HUDEP-2 (cell line): ENCODE results near the gene NCS1.
A peak's percentile ranks its signal among the peaks of the same experiment; 100 is the strongest.

ENCODE experiments used
- DNase-seq, 76 experiments: peaks; one replicate each; lab custom pipeline; 2025; ENCODE audit not compliant: unreplicated experiment in 76 of 76; lab: John Stamatoyannopoulos, UW

NCS1 gene

DNA sequence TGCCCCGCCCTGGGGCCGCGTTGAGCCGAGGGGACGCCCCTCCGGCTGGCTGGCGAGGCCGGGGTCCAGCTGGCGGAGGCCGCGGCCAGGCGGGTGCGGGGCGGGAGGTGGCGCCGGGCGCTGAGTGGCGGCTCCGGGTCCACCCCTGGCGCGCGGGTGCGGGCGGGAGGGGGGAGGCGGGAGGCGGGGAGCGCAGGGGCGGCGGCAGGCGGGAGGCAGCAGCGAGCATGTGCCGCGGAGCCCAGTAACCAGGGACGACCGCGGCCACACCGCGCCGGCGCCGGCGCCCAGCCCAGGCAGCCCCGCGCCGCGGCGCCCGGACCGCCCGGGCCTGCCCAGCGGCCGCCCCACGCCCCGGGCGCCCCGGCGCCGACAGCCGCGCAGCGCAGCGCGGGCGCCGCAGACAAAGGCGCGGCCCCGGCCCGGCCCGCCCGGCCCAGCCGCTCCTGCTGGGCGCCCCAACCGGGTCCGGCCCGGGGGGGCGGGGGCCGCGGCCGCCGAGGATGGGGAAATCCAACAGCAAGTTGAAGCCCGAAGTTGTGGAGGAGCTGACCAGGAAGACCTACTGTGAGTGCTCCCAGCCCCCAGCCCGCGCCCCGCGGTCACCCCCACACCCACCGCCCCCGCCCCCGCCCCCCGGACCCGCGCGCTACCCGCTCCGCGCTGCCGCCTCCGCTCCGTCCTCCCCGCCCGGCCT lies at the start of gene NCS1:
Gene NCS1 (plus strand): TSS at position 244 of the 697 bp plus-strand sequence. CDS start 260 bp downstream, at position 504.
- peak in 61 of 76 experiments; percentile 3 to 85 (median 61) for DNase-seq

DNA sequence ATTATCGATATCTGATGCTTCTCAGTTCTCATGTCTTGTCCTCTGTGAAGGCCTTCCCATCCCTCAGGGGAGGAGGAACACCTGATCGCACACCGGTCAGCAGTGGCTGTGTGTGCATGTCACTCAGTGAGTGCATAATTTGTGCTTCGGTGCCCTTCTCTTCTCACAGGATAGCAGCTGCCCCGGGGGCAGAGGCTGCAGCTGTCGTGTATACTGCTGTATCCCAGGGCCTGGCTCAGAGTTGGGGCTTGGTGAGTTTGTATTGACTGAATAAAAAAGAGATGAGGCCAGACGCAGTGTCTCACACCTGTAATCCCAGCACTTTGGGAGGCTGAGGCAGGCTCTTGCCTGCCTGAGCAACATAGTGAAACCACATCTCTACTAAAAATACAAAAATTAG lies 49.7 kb upstream of the NCS1 start:
- DNase-seq, result no peak

DNA sequence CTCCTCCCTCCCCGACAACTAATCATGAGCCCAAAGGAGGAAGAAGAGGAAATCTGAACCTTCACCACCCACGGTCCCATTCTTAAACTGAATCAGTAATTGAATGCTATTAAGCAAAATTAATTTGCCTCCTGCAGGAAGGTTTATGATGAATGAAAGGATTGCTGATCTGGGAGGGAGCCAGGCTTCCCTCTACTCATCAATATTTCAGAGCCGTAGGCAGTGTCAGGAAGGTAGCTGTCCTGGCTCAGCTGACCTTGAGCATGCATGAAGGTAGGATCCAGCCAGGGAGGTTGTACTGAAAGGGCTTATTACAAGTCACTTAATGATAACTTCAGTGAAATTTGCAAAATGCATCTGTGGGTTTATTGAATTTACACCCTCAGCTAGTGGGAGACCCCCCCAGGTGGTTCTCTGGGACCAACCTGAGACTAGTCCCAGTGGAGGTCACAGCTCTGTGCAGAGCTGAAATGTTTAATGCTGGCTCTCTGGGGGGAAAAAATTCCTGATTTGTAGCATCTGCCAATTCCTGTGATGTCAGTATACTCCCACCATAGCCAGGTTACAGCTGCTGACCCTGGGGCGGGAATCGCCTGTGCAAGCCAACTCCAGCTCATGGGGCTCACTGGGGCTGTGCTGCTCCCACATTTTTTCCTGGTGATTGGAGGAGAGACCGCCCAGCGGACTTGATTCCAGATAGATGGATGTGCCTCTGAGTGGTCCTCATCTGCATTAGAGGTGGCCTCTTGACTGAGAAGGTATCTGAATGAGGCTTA lies 47.9 kb upstream of the NCS1 start:
- no peak for DNase-seq

DNA sequence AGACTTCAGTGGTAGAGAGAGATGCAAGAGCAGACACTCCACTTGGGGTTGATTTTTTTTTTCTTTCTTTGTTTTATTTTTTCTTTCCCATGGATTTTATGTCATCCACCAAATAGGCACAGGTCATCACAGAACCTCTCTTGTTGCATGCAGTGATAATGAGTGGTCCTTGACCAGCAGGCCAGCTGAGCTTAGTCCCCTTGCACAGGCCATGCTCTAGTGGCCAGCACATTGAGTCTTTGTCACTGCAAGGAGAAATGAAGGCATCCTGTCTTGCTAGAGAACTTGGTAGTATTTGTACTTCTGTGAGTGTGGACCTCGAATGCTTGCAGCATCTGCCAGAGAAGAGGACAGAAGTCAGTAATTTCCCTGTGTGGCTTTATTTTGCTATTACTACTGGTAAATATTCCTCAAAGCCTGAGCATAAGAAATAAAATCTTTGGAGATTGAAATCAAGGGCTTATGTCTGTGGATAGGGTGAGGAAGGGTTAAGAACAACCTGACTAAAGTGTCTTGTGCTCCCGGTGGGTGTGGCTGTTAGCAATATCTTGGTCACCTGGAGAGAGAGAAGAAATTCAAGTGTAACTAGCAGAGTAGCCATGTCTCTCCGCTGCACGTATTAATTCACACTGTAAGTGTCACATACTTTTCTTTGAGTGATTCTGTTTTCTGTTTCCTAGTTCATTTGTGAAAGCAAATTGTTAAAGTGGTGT lies 45.3 kb upstream of the NCS1 start:
- no peak for DNase-seq

DNA sequence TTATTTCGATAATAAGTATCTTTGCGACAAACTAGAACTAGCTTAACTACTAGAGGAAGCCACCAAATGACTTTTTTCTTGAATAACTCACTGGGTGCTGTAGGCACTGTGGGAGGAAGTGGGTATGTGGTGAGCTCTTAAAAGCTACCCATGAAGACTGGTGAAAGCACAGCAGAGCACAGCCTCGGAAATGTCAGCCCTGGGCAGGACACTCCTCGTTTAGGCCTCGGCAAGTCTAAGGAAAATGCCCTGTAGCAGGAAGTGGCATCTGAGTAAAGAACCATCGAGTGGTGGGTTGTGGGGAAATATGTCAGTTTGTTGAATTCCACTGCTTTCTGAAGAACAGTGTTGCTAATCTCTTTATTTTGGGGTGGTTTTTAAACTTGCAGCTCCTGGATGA lies 44.0 kb upstream of the NCS1 start:
- no peak for DNase-seq

DNA sequence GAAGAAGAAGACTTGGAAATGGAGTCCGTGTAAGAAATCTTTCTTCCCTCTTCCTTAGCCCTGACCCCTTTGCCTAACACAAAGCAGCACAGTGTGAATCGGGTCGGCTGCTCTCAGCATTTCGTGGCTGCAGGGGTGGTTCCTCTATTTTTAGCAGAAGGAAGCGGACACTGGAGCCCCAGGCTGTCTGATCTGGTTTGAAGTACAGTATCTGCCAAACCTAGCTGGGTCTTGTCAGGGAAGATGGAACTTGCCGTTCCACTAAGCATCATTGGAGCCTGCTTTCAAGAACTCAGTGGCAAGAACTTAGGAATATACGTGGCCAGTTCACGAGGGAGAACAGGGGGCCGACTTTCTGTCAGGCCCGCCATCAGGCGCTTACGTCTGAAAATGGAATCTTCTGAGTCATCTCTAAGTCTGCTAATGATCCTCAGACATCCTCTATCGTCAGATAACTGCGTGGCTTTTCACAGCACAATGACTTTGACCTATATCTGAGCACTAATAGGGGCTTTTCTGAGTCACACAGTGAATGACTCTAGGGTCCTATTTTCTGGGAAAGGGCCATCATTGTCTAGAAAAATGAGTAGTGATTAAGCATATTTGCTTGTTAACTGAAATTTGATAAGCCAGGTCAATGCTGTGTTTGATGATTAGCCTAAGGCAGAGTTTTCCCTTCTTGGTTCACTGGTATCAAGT lies 43.3 kb upstream of the NCS1 start:
- DNase-seq, result peak in 32 of 76 experiments; percentile 10 to 79 (median 38)

DNA sequence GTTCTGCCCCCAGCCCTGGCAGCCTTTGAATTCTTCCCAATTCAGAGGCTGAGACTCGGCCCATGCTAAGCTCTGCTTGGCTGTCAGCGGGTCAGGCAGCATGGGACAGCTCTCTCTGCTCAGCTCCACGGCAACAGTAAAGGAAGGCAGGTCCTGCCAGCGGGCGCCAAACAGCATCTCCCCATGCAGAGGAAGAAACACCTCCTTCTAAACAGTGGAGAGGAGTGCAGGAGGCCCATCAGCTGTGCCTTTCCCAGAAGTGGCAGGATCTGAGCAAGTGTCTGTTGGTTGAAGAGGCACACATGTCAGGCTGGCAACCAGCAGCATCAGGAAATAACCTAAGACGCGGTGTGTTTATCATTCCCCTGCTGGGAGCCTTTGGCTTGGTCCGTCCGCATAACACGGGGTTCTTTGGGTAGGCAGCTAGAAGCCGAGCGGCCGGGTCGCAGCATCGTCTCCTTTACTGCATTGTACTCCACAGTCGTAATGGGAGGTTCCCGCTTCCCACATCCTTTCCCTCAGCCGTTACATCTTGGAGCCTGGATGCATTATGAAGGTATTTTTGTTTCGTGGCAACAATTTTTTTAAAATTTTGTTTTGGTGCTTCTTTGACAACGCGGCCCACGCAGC lies 42.7 kb upstream of the NCS1 start:
- peak in 5 of 76 experiments; percentile 11 to 39 (median 31) for DNase-seq

DNA sequence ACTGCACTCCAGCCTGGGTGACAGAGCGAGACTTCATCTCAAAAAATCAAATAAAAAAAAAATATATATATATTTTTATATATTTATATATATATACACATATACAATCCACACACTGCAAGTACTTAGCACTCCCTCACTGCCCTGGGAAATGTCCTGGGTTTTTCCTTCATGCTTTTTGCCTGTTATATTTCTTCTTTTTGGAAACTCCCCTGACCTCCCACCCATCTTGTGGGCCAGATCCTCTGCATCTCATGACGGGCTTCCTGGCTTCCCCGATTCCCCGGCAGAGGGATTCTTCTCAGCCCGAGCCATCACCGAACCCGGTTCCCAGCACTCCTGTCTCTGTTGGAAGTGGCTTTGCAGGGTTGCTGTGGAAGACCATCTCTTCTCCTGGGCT lies 39.5 kb upstream of the NCS1 start:
- no peak for DNase-seq

DNA sequence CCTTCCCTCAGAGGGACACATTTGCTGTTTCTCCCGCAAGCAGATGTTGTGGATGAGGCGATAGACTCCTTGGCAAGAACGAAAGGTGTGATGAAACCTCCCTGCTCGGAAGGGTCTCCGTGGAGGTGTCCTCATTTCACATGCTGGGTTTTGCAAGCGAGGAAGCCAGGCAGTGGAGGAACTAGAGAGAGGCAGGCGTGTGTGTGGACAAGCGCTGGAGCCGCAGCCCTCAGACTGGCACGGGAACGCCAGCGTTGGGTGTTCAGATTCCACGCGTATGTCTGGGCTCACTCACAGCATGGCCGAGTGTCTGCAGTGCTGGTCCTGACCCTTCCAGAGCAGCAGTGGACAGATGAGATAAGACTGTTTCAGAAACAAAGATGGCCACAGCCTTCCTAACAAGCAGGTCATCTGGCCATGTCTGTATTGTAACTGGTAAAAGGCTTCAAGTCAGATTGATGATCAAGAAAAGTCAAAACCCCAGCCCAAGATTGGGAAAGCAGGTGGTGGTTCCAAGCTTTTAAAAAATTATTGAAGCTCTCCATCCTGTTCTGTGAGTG lies 35.0 kb upstream of the NCS1 start:
- no peak for DNase-seq

DNA sequence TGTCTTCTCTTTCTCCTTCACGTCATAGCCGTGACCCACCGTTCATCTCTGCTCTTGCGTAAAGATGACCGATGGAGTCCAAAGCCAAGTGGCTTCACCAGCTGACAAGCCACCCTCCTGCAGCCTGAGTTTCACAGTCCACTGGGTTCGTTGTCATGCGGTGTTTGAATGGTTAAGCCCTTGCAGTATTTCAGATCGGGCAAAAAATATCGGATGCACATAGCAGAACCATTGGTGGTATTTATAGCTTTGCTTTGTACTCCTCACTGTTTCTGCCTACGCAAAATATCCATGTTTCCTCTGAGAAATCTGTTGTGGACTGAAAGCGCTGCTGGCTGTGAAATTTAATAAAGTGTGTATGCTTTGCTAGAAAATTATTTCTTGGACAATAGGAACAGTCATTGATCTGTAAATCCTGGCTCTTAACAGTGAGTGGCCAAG lies 34.5 kb upstream of the NCS1 start:
- no peak for DNase-seq

DNA sequence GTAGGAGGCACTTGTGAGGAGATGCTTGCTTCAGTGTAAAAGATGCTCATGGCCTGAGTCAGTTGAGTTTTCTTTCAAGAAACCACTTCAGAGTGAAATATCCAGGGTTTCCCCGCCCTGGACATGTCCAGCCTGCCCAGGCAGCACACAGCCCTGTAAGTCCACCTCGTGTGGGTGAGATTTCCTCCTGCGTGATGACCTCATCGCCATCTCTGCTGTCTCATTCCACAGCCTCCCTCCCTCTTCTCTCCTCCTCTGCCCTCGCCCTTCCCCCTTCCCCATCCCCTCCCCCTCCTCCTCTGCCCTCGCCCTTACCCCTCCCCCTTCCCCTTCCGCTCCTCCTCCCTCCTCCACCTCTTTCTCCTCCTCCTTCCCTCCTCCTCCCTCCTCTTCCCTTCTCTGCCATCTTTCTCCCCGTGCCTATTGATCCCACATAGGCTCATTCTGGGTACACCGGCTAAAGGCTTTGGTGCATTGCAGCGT lies 34.0 kb upstream of the NCS1 start:
- peak in 14 of 76 experiments; percentile 10 to 31 (median 16) for DNase-seq

DNA sequence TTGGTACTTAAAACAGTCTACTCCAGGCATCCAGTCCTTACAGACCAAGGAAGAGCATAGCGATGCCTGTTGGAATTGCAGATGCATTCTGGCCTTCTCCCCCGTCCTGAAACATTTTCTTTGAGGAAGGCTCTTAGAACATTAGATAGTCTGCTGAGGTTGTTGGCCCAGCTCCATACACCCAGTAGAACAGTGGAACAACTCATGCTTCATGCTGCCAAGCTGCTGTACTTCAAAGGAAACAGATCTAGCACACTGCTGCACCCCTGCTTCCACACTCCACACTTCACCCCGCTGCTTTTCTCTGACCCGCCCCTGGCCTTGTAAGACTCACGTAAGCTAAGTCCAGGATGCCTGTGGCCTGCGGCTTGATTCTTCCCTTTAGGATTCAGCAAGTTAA lies 33.4 kb upstream of the NCS1 start:
- DNase-seq, result peak in 25 of 76 experiments; percentile 5 to 48 (median 26)

DNA sequence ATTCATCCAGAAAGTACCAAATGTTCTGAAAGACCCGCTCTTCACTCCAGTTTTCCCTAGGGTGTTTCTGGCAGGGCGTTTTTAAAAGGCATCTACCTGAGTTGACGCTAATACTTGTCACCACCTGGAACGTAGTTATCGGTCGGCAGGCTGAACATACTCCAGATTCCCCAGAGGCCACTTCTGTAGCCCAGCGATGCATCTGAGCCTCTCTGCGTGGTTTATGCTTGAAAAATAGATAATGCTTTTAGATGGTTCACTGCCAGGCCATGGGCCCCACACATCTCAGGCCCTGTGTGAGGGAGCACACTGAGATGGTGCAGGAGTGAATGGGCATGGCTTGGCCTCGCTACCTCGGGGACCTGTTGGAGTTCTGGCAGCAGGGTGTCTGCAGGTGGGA lies 33.0 kb upstream of the NCS1 start:
- DNase-seq, result no peak

DNA sequence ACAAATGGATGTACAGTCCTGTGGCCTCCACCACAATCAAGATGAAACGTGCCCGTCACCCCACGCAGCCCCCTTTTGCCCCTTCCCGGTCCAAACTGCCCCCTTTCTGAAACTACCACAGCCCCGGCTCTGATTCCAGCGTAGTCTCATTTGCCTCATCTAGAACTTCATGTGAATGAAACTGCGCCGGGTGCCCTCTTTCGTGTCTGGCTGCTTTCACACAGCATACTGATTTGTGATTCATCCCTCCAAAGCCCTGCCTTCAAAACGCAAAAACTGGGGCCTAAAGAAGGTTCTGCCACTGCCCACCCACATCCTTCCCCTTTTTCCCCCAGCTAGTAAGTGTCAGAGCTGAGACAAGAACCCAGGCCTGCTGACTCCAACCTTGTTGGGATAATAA lies 31.5 kb upstream of the NCS1 start:
- DNase-seq, result no peak

DNA sequence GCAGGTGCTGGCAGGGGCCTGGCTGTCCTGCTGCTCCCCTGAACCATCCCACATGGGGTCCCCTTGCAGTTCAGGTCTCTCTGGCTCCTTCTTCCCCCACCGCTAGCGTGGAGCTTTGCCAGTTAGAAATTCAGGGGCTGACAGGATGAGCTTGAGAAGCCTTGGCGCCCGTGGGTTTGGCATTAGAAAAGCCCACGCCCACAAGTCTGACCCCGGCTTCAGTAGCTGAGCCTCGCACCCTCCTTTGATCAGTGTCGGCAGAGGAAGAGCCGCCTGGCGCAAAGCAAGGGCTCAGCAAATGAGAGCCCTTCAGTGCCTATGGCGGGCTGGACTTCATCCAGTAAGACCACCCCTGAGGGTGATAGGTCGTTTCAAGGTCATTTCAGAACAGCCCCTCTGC lies 30.1 kb upstream of the NCS1 start:
- no peak for DNase-seq

DNA sequence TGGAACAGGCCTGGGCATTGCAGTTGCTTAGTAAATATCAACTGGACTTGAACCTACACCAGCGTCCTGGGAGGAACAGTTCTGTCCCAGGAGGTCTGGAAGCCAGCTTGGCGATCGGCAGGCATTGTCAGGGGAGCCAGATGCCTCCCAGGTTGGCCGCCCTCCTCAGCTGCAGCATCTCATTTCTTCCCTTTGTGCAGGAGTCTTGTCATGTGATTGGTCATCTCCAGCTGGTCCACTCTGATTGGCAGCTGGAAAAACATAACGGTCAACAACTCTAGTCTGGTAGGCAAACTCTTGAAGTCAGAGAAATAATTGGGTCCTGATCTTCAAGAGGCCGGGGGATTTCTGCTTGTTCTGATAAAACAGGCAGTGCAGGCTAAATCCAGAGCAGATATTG lies 29.6 kb upstream of the NCS1 start:
- no peak for DNase-seq

DNA sequence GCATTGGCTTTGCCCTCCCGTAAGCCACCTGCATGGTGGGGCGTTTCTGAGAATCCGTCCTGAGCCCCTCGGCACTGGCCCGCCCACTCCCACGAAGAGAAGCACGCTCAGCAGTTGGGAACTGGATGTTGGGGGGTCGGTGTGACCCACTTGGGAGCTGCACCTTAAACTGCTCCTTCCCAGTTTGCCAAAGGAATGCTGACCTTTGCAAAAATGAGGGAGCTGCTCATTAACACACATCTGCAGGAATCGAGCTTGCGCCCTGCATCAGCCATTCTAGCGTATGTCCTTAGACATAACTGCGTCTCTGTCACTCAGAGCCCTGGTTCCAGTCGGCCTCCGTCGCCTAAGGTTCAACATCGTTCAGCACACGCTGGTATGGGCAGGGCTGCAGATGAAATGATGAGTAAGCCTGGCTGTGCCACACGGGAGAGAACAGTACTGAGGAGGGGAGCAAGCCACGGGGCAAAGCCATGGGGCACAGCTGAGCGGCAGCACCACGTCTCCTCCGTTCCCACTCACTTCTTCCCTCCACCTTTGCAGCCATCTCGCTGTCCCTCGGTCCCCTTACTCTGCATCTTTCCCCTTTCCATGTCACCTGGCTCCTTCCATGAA lies 28.8 kb upstream of the NCS1 start:
- DNase-seq, result no peak

DNA sequence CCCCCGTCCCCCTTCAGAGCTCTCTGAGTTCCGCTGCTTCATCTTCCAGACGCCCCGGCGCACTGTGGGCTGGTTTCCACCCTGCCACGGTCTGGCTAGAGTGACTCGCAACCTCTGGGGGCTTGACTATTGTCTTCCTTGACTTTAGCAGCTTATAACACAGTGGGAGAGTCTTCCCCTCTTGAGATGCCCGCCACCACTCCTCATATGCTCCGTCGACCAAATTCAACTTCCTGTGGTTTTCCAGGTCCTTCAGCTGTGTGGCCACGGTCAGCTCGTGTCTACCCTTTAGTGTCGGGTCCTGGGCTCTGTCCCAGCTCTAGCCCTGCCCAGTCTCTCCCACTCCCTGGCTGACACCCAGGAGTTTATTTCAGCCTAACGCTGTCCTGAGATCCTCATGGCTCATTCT lies 28.2 kb upstream of the NCS1 start:
- DNase-seq, result peak in 3 of 76 experiments; percentile 17 to 20 (median 18)

DNA sequence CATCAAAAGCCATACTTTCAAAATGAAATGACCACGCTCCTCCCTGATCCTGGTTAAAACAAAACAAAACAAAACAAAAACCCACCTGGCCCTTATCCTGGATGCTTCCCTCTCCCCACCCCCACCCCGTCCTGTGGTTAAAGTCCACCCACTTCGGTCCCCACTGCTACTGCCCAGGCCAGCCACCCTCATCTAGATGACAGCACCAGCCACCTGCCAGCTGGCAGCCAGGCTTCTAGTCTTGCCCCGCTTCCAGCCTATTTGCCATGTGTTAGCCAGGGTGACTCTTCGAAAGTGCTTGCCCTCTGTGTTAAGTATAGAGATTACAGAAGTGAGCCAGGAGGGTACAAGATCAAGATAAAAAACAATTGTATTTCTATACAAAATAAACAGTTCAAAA lies 27.5 kb upstream of the NCS1 start:
- no peak for DNase-seq
